Ishikawa (cell line): ENCODE data around the gene SOX15.
A peak's percentile ranks its signal among the peaks of the same experiment; 100 is the strongest.

Experiments
- CEBPB ChIP-seq: IDR thresholded peaks from 2 replicates; pipeline ENCODE4 v1.6.1; 2012
- CREB1 ChIP-seq: IDR thresholded peaks from 2 replicates; pipeline ENCODE4 v1.6.1; 2012; ENCODE audit warnings: low read depth
- EGR1 ChIP-seq: IDR thresholded peaks from 2 replicates; pipeline ENCODE4 v1.6.1; 2012
- EP300 ChIP-seq: IDR thresholded peaks from 2 replicates; pipeline ENCODE4 v1.6.1; 2012; ENCODE audit warnings: borderline replicate concordance
- FOXM1 ChIP-seq: IDR thresholded peaks from 2 replicates; pipeline ENCODE4 v1.6.1; 2012; ENCODE audit warnings: low read depth, borderline replicate concordance
- MAX ChIP-seq: IDR thresholded peaks from 2 replicates; pipeline ENCODE4 v1.6.1; 2012
- NFIC ChIP-seq: IDR thresholded peaks from 2 replicates; pipeline ENCODE4 v1.6.1; 2012
- RAD21 ChIP-seq: IDR thresholded peaks from 2 replicates; pipeline ENCODE4 v1.6.1; 2012; ENCODE audit warnings: low read depth
- REST ChIP-seq: IDR thresholded peaks from 2 replicates; pipeline ENCODE4 v1.6.1; 2012; ENCODE audit warnings: low read depth, mild to moderate bottlenecking
- TAF1 ChIP-seq: IDR thresholded peaks from 2 replicates; pipeline ENCODE4 v1.6.1; 2012; ENCODE audit warnings: low read depth, mild to moderate bottlenecking
- TCF12 ChIP-seq: IDR thresholded peaks from 2 replicates; pipeline ENCODE4 v1.6.1; 2012; ENCODE audit warnings: low read depth
- TEAD4 ChIP-seq: IDR thresholded peaks from 2 replicates; pipeline ENCODE4 v1.6.1; 2012
- USF1 ChIP-seq: IDR thresholded peaks from 2 replicates; pipeline ENCODE4 v1.6.1; 2012
- YY1 ChIP-seq: IDR thresholded peaks from 2 replicates; pipeline ENCODE4 v1.6.1; 2012; ENCODE audit warnings: low read depth
- ZBTB7A ChIP-seq: IDR thresholded peaks from 2 replicates; pipeline ENCODE4 v1.6.1; 2012; ENCODE audit warnings: low read depth

Gene SOX15

DNA sequence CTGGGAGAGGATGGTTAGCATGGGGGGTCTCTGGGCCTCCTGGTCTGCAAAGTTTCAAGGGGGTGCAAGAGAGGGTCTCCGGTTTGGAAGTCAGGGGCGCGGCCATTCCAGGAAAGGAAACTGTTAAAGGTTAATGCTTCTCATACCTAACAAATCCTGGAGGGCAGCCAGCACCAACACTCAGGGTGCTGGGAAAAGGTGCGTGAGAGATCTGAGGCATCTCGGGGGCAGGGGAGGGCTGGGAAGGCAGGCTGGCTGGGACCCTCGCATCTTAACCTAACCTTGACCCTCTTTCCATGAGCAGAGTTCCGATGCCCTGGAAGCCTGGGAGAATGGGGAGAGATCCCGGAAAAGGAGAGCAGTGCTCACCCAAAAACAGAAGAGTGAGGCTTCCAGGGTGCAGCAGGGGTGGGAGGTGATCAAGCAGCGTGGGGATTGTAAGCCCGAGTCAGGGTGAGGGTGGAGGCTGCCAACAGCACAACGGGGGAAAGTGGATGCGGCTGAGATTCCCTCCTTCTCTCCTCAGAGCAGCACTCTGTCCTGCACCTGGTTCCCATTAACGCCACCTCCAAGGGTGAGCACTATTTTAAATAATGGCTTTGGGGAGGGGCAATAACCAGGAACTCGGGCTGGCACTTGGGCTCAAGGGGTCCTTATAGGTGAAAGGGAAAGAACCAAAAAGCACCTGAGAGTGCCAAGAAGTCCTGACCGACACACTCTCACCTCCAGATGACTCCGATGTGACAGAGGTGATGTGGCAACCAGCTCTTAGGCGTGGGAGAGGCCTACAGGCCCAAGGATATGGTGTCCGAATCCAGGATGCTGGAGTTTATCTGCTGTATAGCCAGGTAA, 30.3 kb downstream of the SOX15 start:
- peak; percentile 29; the same call in 1 of the 2 replicates for TF ChIP-seq NFIC
- no peak for TF ChIP-seq EGR1
- TF ChIP-seq EP300 = no peak
- no peak for TF ChIP-seq RAD21
- no peak for TF ChIP-seq TEAD4

GRCh38 chr17:7558544-7559319, 31.2 kb downstream of the SOX15 start, which contains the start of gene TNFSF13:
TNFSF13 (plus strand) TSS chr17:7558750; CDS start chr17:7559040, 290 bp downstream.
- no peak for TF ChIP-seq TAF1
- TF ChIP-seq CEBPB = no peak
- no peak for TF ChIP-seq EGR1
- TF ChIP-seq NFIC = peak; percentile 87
- peak; percentile 92; the same call in 1 of the 2 replicates for TF ChIP-seq ZBTB7A
- no peak for TF ChIP-seq TEAD4
- no peak for TF ChIP-seq RAD21
- TF ChIP-seq MAX = no peak
- no peak for TF ChIP-seq FOXM1
- TF ChIP-seq TCF12 = 0 out of 2 replicates have a peak, but pooled peaks have one; percentile 6
- no peak for TF ChIP-seq REST
- no peak for TF ChIP-seq EP300
- no peak for TF ChIP-seq CREB1
- no peak for TF ChIP-seq YY1
- TF ChIP-seq USF1 = no peak

- TF ChIP-seq USF1 (peak; percentile 49; the same call in 1 of the 2 replicates), MAX (peak; percentile 63; the same call in 1 of the 2 replicates), FOXM1 (no peak), TCF12 (0 out of 2 replicates have a peak, but pooled peaks have one; percentile 6), TAF1 (peak; percentile 56), YY1 (0 out of 2 replicates have a peak, but pooled peaks have one; percentile 29), CEBPB (peak; percentile 28; the same call in 1 of the 2 replicates), TEAD4 (0 out of 2 replicates have a peak, but pooled peaks have one; percentile 15), ZBTB7A (peak; percentile 93), EGR1 (no peak)
Measured at GRCh38 chr17:7557775-7558543, 31.9 kb downstream of the SOX15 start.

GRCh38 chr17:7557147-7557764, 32.6 kb downstream of the SOX15 start:
- no peak for TF ChIP-seq TCF12
- no peak for TF ChIP-seq YY1
- no peak for TF ChIP-seq REST
- no peak for TF ChIP-seq NFIC
- TF ChIP-seq MAX = no peak
- no peak for TF ChIP-seq CEBPB
- no peak for TF ChIP-seq ZBTB7A
